ENCODE measurements around the gene JMJD7.

Gene JMJD7

DNA sequence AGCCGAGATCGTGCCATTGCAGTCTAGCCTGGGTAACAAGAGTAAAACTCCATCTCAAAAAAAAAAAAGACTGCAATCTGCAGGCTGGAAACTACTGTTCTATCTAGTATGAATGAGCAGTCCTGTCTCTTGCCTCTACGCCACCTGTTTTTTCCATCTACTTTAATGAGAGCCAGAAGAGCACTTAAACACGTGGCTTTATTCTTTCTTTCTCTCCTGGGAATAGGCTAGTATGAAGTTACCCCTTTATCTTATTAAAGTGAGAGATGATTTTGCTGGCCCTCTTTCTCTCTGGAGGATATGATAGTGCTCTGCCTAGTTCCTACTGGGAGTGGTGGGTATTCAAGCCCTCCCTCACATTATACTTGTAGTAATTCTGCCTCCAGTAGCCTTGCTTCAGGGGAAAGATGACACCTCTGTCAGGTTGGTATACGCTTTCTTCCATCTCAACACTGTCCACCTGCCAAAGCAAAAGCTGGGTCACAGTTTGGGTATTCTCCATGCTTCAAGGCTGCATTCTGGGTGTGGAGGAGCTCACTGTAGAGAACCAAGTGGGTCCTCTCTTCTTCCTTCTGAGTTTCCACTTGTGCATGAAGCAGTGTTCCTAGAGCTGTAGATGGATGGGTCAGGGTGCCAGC, 35.8 kb upstream of the JMJD7 start:
- TF ChIP-seq, protein P1, sequence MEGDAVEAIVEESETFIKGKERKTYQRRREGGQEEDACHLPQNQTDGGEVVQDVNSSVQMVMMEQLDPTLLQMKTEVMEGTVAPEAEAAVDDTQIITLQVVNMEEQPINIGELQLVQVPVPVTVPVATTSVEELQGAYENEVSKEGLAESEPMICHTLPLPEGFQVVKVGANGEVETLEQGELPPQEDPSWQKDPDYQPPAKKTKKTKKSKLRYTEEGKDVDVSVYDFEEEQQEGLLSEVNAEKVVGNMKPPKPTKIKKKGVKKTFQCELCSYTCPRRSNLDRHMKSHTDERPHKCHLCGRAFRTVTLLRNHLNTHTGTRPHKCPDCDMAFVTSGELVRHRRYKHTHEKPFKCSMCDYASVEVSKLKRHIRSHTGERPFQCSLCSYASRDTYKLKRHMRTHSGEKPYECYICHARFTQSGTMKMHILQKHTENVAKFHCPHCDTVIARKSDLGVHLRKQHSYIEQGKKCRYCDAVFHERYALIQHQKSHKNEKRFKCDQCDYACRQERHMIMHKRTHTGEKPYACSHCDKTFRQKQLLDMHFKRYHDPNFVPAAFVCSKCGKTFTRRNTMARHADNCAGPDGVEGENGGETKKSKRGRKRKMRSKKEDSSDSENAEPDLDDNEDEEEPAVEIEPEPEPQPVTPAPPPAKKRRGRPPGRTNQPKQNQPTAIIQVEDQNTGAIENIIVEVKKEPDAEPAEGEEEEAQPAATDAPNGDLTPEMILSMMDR (IDR thresholded peaks at IDR 0.05; ENCODE audit: borderline replicate concordance, insufficient read depth, low read depth, low read length) = no peak
- H3K4me3 ChIP-seq (ENCODE audit: low read depth, low read length) = no peak overlapping the region

DNA sequence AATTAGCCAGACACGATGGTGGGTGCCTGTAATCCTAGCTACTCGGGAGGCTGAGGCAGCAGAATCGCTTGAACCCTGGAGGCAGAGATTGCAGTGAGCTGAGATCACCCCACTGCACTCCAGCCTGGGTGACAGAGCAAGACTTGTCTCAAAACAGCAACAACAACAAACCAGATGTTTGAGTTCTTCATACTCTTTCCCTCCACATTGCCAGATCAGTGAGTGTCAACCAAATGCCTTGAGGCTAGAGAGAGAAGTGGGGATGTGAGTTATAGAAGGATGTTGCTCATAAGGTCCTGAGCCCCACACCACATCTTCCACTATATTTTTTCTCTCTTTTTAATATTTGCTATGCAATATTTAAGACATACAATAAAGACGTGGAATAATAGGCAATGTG, 33.8 kb upstream of the JMJD7 start:
- H3K4me3 ChIP-seq (ENCODE audit: low read depth, low read length) = no peak overlapping the region
- TF ChIP-seq, protein P1 (IDR thresholded peaks at IDR 0.05; ENCODE audit: borderline replicate concordance, insufficient read depth, low read depth, low read length) = no peak

DNA sequence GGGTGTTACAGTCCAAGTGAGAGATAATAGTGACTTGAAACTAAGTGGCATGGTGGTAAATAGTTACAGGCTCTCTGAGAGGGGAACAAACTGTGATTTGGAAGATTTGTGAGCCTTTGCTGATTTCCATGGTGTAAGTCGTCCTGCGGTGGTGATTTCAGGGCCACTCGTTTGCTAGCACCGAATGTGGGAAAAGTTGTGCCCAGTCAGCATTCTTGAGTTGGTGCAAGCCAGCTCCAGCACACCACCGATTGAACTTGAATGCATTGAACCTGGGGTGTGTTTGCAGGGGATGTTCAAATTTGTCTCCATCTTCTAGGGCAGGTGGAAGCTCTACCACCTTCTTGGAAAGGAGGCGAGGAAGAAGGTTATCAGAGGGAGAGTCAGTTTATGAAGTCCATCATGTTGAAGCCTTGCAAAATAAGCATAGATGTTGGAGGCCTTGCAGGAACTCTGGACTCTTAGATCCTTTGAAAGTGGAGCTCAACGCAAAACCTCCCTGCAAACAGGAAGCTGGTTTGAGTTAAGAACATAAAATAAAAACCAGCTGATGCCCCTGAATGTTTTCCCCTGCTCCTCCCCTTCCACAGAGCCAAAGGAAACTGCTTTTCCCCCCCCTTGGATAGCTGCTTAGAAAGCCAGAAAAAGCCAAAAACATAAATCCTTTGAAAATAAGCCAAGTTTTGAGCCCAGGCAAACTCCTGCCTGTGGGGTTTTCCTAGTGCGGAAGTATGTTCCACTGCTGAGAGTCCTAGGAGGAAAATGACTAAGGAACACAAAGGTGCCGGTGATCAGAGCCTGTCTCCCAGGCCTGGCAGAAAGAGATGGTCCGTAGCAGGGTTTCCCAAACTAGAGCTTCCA, 31.7 kb upstream of the JMJD7 start:
- TF ChIP-seq, protein P1 (IDR thresholded peaks at IDR 0.05; ENCODE audit: borderline replicate concordance, insufficient read depth, low read depth, low read length) = no peak
- H3K4me3 ChIP-seq (ENCODE audit: low read depth, low read length) = no peak overlapping the region

DNA sequence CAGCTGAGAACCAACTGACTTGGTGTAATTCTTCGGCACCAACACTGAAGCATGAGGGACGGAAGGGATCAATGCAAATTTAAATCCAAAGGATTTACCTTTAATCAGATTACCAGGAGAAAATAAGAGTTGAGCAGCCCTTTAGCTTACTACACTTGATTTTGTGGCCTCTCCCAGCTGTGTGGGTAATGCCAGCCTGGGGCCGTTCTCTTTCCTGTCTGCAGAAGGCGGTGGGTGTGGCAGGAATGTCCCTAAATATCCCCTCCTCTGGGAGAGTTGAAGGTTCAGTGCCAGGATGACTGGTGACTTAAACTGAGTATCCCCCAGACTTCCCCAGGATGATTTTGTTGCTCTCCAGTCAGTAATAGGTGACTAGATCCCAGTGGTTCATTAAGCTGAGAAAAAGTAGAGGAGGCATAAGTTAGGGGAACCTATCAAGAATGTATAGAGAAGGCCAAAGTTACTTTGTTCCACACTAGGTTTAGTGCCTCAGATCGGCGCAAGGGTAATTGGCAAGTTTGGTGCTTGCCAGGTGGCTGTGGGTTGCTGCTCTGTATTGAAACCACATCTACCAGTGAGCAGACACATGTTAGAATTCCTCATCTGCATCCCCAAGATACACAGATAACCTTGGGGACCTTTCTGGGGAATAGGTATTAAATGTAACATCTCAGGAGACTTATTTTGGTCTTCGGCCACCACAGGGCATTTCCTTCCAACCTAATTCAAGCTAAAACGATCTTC, 30.5 kb upstream of the JMJD7 start:
- TF ChIP-seq, protein P1 (IDR thresholded peaks at IDR 0.05; ENCODE audit: borderline replicate concordance, insufficient read depth, low read depth, low read length) = no peak
- H3K4me3 ChIP-seq (ENCODE audit: low read depth, low read length) = no peak overlapping the region

DNA sequence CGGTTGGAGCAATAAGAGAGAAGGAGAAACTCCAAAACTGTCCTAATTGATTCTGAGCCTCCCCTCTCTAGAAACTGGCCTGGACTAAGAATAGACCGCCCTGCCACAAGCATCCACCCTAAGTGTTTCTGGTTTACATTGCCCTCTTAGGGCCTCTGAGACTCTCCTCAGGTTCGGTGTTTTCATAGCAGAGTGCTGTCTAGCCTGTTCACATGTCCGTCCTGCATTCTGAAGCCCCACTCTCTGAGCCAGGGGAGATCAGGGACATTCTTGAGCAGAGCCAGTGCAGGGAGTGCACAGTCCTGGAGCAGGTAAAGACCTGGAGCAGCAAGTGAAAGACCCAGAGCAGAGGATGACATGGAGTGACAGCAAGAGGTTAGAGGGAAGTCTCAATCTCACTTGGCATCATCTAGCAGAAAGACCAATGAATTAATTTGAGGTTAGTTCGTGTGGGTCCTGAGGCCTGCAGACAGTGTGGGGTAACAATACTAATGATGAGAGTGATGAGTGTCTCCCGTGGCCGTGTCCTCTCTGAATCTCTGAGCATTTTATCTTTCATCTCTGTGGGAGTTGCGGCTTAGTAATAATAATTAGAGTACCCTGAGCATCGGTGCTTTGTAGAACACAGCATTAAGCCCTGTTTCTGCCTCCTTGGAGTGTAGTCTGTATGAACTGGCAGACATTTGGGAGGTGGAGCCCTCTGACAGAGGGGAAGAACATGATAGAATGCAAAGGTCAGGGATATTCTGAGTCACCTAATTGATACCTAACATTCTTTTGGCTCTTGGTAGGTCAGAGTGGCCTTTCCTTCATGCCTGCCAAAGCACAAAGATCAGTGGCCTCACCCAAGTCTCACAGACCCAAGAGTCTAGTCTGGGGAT, 29.0 kb upstream of the JMJD7 start:
- TF ChIP-seq, protein P1 (IDR thresholded peaks at IDR 0.05; ENCODE audit: borderline replicate concordance, insufficient read depth, low read depth, low read length) = no peak
- H3K4me3 ChIP-seq (ENCODE audit: low read depth, low read length) = no peak overlapping the region

DNA sequence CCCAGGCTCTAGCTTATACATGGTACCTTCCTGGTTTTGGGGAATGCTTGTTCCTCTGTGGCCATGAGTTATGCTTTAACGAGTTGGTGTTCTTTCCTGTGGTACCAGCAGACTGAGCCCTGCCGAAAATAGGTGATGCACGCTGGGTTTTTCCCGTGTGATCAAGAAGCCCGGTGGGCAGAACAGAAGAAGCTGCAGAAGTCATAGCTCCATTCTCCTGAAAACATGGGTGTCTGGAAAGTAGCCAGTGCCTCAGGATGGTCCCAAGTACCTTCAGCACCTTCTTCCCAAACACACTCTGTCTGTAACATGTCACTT, 28.4 kb upstream of the JMJD7 start:
- TF ChIP-seq, protein P1 (IDR thresholded peaks at IDR 0.05; ENCODE audit: borderline replicate concordance, insufficient read depth, low read depth, low read length) = no peak
- H3K4me3 ChIP-seq (ENCODE audit: low read depth, low read length) = no peak overlapping the region

All from GM12875 (cell line).